ENCODE results near the gene MEF2C.

DNA sequence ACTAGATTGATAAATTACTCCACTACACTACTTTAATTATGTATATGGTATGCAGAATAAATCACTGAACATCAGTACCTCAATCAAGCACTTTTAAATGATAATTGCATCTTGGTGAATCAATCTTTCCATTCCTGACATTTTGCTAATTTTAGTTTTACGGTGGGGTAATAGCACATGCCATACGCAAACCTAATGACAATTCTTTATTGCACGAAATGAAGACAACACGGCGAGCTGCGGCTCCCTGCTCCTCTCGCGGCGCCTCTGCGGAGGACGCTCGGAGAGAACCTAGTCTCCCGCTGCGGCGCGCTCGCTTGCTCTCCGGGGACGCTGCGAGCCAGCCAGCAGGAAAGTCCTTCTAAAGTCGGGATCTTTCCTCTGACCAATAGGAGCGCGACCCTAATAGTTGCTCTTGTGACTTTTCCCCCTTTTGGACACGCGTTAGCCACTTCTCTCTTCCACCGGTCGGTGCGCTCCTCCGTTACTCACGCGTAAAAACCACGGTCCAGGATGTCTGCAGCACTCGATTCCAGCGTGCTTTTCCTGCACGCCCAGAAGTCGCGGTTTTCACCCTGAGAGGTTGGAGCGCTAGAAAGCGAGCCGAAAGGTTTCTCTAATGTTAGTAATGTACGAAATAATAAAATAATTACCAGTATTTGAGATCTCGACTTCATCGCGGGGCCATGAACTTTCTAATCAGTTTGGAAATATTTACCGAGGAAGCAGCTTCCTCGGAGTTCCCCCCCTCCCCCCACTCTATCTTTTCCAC is 1.0 kb upstream of the MEF2C start:
- no peak for TF ChIP-seq IRF2 (CRISPR knock-in tag; IDR thresholded peaks at IDR 0.05; ENCODE audit: borderline replicate concordance, low read depth)
- TF ChIP-seq CREB1 (CRISPR knock-in tag; IDR thresholded peaks at IDR 0.05), result no peak
- TF ChIP-seq, protein P1, sequence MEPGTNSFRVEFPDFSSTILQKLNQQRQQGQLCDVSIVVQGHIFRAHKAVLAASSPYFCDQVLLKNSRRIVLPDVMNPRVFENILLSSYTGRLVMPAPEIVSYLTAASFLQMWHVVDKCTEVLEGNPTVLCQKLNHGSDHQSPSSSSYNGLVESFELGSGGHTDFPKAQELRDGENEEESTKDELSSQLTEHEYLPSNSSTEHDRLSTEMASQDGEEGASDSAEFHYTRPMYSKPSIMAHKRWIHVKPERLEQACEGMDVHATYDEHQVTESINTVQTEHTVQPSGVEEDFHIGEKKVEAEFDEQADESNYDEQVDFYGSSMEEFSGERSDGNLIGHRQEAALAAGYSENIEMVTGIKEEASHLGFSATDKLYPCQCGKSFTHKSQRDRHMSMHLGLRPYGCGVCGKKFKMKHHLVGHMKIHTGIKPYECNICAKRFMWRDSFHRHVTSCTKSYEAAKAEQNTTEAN (CRISPR knock-in tag; IDR thresholded peaks at IDR 0.05), result no peak
- TF ChIP-seq, protein P2, sequence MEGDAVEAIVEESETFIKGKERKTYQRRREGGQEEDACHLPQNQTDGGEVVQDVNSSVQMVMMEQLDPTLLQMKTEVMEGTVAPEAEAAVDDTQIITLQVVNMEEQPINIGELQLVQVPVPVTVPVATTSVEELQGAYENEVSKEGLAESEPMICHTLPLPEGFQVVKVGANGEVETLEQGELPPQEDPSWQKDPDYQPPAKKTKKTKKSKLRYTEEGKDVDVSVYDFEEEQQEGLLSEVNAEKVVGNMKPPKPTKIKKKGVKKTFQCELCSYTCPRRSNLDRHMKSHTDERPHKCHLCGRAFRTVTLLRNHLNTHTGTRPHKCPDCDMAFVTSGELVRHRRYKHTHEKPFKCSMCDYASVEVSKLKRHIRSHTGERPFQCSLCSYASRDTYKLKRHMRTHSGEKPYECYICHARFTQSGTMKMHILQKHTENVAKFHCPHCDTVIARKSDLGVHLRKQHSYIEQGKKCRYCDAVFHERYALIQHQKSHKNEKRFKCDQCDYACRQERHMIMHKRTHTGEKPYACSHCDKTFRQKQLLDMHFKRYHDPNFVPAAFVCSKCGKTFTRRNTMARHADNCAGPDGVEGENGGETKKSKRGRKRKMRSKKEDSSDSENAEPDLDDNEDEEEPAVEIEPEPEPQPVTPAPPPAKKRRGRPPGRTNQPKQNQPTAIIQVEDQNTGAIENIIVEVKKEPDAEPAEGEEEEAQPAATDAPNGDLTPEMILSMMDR (IDR thresholded peaks at IDR 0.05), result no peak
- TF ChIP-seq, protein P3, sequence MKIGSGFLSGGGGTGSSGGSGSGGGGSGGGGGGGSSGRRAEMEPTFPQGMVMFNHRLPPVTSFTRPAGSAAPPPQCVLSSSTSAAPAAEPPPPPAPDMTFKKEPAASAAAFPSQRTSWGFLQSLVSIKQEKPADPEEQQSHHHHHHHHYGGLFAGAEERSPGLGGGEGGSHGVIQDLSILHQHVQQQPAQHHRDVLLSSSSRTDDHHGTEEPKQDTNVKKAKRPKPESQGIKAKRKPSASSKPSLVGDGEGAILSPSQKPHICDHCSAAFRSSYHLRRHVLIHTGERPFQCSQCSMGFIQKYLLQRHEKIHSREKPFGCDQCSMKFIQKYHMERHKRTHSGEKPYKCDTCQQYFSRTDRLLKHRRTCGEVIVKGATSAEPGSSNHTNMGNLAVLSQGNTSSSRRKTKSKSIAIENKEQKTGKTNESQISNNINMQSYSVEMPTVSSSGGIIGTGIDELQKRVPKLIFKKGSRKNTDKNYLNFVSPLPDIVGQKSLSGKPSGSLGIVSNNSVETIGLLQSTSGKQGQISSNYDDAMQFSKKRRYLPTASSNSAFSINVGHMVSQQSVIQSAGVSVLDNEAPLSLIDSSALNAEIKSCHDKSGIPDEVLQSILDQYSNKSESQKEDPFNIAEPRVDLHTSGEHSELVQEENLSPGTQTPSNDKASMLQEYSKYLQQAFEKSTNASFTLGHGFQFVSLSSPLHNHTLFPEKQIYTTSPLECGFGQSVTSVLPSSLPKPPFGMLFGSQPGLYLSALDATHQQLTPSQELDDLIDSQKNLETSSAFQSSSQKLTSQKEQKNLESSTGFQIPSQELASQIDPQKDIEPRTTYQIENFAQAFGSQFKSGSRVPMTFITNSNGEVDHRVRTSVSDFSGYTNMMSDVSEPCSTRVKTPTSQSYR (CRISPR knock-in tag; IDR thresholded peaks at IDR 0.05), result no peak
- no peak for TF ChIP-seq RELA (CRISPR knock-in tag; IDR thresholded peaks at IDR 0.05; ENCODE audit: borderline replicate concordance)
- TF ChIP-seq, protein P4, sequence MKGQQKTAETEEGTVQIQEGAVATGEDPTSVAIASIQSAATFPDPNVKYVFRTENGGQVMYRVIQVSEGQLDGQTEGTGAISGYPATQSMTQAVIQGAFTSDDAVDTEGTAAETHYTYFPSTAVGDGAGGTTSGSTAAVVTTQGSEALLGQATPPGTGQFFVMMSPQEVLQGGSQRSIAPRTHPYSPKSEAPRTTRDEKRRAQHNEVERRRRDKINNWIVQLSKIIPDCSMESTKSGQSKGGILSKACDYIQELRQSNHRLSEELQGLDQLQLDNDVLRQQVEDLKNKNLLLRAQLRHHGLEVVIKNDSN (CRISPR knock-in tag; IDR thresholded peaks at IDR 0.05), result no peak
- TF ChIP-seq, protein P5, sequence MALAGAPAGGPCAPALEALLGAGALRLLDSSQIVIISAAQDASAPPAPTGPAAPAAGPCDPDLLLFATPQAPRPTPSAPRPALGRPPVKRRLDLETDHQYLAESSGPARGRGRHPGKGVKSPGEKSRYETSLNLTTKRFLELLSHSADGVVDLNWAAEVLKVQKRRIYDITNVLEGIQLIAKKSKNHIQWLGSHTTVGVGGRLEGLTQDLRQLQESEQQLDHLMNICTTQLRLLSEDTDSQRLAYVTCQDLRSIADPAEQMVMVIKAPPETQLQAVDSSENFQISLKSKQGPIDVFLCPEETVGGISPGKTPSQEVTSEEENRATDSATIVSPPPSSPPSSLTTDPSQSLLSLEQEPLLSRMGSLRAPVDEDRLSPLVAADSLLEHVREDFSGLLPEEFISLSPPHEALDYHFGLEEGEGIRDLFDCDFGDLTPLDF (CRISPR knock-in tag; IDR thresholded peaks at IDR 0.05), result no peak
- TF ChIP-seq NFE2L1 (CRISPR knock-in tag; IDR thresholded peaks at IDR 0.05), result no peak
- peak; percentile 84 for TF ChIP-seq ZNF423 (CRISPR knock-in tag; IDR thresholded peaks at IDR 0.05)
- TF ChIP-seq, protein P6, sequence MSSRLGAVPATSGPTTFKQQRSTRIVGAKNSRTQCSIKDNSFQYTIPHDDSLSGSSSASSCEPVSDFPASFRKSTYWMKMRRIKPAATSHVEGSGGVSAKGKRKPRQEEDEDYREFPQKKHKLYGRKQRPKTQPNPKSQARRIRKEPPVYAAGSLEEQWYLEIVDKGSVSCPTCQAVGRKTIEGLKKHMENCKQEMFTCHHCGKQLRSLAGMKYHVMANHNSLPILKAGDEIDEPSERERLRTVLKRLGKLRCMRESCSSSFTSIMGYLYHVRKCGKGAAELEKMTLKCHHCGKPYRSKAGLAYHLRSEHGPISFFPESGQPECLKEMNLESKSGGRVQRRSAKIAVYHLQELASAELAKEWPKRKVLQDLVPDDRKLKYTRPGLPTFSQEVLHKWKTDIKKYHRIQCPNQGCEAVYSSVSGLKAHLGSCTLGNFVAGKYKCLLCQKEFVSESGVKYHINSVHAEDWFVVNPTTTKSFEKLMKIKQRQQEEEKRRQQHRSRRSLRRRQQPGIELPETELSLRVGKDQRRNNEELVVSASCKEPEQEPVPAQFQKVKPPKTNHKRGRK (CRISPR knock-in tag; IDR thresholded peaks at IDR 0.05; ENCODE audit: borderline replicate concordance), result no peak
- TF ChIP-seq NR2C2 (CRISPR knock-in tag; IDR thresholded peaks at IDR 0.05), result no peak
- TF ChIP-seq CBFB (CRISPR knock-in tag; IDR thresholded peaks at IDR 0.05; ENCODE audit: low read depth), result no peak
- no peak for TF ChIP-seq GABPB1 (CRISPR knock-in tag; IDR thresholded peaks at IDR 0.05)
